ENCODE results near the gene ZNF699. TPM values are rescaled to one million over a fixed set of nuclear protein-coding genes. Genes with fewer than 3 reads are reported as not detected.
"Not testable (repeated sequence)": the region's sequence is repeated elsewhere in the genome, so short reads cannot be mapped to it uniquely, and the experiment has no call there.

The ZNF699 gene
- total RNA-seq, 1 donor from 2014 or later: 11.0 TPM

DNA sequence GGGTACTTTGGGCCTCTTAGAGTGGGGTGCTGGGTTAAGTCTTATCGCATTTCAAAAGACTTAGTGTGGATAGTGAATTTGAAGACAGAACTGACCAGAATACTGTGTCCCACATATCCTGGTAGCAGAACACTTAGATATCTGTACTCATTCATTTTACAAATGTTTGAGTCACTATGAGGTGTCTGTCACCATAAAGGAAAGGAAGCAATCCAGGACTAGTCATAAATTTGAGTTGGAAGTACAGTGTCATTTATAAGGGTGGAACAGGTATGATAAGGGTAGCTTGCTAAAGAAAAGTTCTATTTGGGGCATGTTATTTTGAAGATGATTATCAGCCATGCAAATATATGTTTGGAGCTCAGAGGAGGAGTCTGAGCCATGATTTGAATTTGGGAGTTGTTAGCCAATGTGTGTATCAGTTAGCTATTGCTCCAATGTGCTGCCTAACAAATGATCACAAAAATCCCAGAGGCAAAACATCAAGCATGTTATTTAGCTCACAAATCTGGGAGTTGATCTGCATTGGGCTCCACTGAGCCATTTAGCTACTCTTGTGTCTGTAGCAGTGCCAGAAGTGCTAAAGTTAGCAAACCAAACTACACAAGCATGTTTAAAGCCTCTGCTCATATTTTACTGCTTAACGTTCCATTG is 20.3 kb downstream of the ZNF699 start:
- Histone ChIP-seq H3K9me3 (peaks cover 43% of the 10 kb centered on the region), H3K4me3 (no peak overlapping the region), H3K36me3 (peaks cover 0 to 37% of the 10 kb centered on the region in 2 donors), H3K4me1 (no peaks in the 10 kb centered on the region), H3K27ac (no peak overlapping the region), H3K27me3 (no peaks in the 10 kb centered on the region)
- intact Hi-C loops (cut with DNase I): no loop called here
- TF ChIP-seq POLR2AphosphoS5 (IDR thresholded peaks at IDR 0.05; ENCODE audit: insufficient read depth in 1 of 2, low read depth in 1 of 2) (no peak), POLR2A (IDR thresholded peaks at IDR 0.05) (no peak)
- TF ChIP-seq, protein P1, sequence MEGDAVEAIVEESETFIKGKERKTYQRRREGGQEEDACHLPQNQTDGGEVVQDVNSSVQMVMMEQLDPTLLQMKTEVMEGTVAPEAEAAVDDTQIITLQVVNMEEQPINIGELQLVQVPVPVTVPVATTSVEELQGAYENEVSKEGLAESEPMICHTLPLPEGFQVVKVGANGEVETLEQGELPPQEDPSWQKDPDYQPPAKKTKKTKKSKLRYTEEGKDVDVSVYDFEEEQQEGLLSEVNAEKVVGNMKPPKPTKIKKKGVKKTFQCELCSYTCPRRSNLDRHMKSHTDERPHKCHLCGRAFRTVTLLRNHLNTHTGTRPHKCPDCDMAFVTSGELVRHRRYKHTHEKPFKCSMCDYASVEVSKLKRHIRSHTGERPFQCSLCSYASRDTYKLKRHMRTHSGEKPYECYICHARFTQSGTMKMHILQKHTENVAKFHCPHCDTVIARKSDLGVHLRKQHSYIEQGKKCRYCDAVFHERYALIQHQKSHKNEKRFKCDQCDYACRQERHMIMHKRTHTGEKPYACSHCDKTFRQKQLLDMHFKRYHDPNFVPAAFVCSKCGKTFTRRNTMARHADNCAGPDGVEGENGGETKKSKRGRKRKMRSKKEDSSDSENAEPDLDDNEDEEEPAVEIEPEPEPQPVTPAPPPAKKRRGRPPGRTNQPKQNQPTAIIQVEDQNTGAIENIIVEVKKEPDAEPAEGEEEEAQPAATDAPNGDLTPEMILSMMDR (IDR thresholded peaks at IDR 0.05): no peak
- DNase-seq (ENCODE audit: extremely low spot score in 2 of 2): no peak

DNA sequence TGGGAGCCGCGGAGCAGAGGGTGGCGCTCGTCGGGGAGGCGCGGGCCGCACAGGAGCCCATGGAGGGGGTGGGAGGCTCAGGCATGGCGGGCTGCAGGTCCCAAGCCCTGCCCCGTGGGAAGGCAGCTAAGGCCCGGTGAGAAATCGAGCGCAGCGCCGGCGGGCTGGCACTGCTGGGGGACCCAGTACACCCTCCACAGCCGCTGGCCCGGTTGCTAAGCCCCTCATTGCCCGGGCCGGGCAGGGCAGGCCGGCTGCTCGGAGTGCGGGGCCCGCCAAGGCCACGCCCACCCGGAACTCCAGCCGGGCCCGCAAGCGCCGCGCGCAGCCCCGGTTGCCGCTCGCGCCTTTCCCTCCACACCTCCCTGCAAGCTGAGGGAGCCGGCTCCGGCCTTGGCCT is 26.2 kb downstream of the ZNF699 start:
- peak overlapping the region in 1 of 2 donors; percentile 21 for H3K4me3 ChIP-seq
- not testable (repeated sequence) for H3K27ac ChIP-seq

DNA sequence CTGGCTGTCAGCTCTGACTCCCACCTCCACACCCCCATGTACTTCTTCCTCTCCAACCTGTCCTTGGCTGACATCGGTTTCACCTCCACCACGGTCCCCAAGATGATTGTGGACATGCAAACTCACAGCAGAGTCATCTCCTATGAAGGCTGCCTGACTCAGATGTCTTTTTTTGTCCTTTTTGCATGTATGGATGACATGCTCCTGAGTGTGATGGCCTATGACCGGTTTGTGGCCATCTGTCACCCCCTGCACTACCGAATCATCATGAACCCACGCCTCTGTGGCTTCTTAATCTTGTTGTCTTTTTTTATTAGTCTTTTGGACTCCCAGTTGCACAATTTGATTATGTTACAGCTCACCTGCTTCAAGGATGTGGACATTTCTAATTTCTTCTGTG is 58.4 kb downstream of the ZNF699 start:
- TF ChIP-seq POLR2A (IDR thresholded peaks at IDR 0.05) (no peak), POLR2AphosphoS5 (IDR thresholded peaks at IDR 0.05; ENCODE audit: insufficient read depth in 1 of 2, low read depth in 1 of 2) (no peak)
- H3K27me3 ChIP-seq: no peaks in the 10 kb centered on the region
- H3K36me3 ChIP-seq: no peaks in the 10 kb centered on the region
- no peaks in the 10 kb centered on the region for H3K4me1 ChIP-seq
- no peak overlapping the region for H3K27ac ChIP-seq
- H3K4me3 ChIP-seq: no peak overlapping the region
- no peaks in the 10 kb centered on the region for H3K9me3 ChIP-seq
- intact Hi-C loops (cut with DNase I): no loop called here
- no peak for DNase-seq (ENCODE audit: extremely low spot score in 2 of 2)

More for the DNA sequence above, 26.2 kb downstream of the ZNF699 start:
- DNase-seq (ENCODE audit: extremely low spot score in 2 of 2); H3K27me3 ChIP-seq; intact Hi-C loops (cut with DNase I); H3K36me3 ChIP-seq; H3K4me1 ChIP-seq: not testable (repeated sequence)
- peaks cover 11% of the 10 kb centered on the region for H3K9me3 ChIP-seq

DNA sequence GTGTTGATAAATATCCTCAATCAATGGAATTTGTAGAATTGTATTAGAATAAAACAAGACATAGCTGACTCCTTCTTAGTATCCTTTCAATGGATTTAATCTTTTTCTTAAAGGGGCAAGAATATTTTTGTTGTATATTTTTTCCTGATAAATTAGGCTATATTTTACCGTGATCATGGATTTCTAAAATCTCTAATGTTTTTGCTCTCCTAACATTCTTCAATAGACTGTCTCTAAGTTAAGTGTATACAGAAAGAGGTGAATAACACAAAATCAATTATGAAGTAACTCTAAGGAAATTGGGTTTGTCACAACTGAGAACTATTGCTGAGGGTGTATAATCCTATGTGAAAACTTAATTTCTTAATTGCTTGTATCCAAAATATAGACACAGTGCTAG is 59.0 kb downstream of the ZNF699 start, which contains the start of gene OR7E24:
TSS of gene OR7E24 (plus strand) at position 301 of the 400 bp plus-strand sequence. CDS start 114 bp downstream, outside the sequence.
- Histone ChIP-seq H3K4me3 (no peak within 1 kb of the TSS), H3K4me1 (no peaks in the 10 kb centered on the region), H3K9me3 (no peaks in the 10 kb centered on the region), H3K27ac (no peak within 1 kb of the TSS), H3K27me3 (no peaks in the 10 kb centered on the region), H3K36me3 (no peaks in the 10 kb centered on the region)
- intact Hi-C loops (cut with DNase I): no loop called here
- TF ChIP-seq POLR2AphosphoS5 (IDR thresholded peaks at IDR 0.05; ENCODE audit: insufficient read depth in 1 of 2, low read depth in 1 of 2) (no peak), POLR2A (IDR thresholded peaks at IDR 0.05) (no peak)
- TF ChIP-seq, protein P1 (IDR thresholded peaks at IDR 0.05): no peak
- no peak for DNase-seq (ENCODE audit: extremely low spot score in 2 of 2)

Other genes starting within 250 kb of the ZNF699 start
- gene OR1M1, start 222.8 kb downstream of the ZNF699 start, total RNA-seq: not detected
- not detected for gene OR7G2, start 202.4 kb downstream of the ZNF699 start, total RNA-seq
- gene OR7G1, start 194.1 kb downstream of the ZNF699 start, total RNA-seq: not detected
- gene OR7G3, start 182.9 kb downstream of the ZNF699 start, total RNA-seq: not detected
- 17.2 TPM for gene ZNF317, start 169.4 kb downstream of the ZNF699 start, total RNA-seq
- not detected for gene OR7D2, start 130.9 kb downstream of the ZNF699 start, total RNA-seq
- gene OR7D4, start 90.2 kb downstream of the ZNF699 start, total RNA-seq: not detected
- gene OR7E24, start 58.9 kb downstream of the ZNF699 start, total RNA-seq: not detected
- gene ZNF559, start 14.3 kb upstream of the ZNF699 start, total RNA-seq: 23.1 TPM
- gene ZNF177, start 53.2 kb upstream of the ZNF699 start, total RNA-seq: 0.98 TPM
- gene ZNF266, start 125.7 kb upstream of the ZNF699 start, total RNA-seq: 22.8 TPM
- 0.49 TPM for gene ZNF560, start 188.8 kb upstream of the ZNF699 start, total RNA-seq
- gene ZNF426, start 228.8 kb upstream of the ZNF699 start, total RNA-seq: 11.3 TPM

All from vagina (tissue), 2 donors.